Measurements from ENCODE around the gene OR8S1.
"Not testable (repeated sequence)": the region's sequence is repeated elsewhere in the genome, so short reads cannot be mapped to it uniquely, and the experiment has no call there.

Gene OR8S1, protein sequence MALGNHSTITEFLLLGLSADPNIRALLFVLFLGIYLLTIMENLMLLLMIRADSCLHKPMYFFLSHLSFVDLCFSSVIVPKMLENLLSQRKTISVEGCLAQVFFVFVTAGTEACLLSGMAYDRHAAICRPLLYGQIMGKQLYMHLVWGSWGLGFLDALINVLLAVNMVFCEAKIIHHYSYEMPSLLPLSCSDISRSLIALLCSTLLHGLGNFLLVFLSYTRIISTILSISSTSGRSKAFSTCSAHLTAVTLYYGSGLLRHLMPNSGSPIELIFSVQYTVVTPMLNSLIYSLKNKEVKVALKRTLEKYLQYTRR
- total RNA-seq: 0 reads per million in 2 donors

GRCh38 chr12:48525332-48525731 is at the start of gene OR8S1:
OR8S1 (plus strand) TSS chr12:48525632; CDS start chr12:48525632, 0 bp downstream.
- no peak for DNase-seq

- no peak for DNase-seq
These were observed 43.2 kb upstream of the OR8S1 start, which contains the start of gene C12orf54 for GRCh38 chr12:48482198-48482597. C12orf54 (plus strand) TSS chr12:48482498; CDS start chr12:48483297, 799 bp downstream.

DNA sequence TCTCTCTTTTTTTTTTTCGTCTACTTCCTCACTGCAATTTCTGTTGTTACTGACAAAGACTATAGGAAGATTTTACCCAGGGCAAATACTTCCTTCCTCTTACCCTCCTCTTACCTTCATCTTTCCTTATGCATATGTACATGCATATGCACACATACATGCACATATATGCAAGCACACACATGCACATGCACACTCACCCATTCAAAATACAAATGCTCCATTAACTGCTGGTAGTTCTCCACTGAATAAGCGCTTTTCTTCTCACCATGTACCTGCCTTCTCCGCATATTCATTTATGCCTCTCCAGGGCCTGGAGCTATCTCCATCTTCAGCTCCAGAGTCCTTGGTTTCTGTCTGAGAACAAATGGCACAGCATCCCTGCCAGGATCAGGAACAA is 42.5 kb upstream of the OR8S1 start:
- DNase-seq: no peak

GRCh38 chr12:48486261-48486660 is 39.2 kb upstream of the OR8S1 start:
- no peak for DNase-seq

DNA sequence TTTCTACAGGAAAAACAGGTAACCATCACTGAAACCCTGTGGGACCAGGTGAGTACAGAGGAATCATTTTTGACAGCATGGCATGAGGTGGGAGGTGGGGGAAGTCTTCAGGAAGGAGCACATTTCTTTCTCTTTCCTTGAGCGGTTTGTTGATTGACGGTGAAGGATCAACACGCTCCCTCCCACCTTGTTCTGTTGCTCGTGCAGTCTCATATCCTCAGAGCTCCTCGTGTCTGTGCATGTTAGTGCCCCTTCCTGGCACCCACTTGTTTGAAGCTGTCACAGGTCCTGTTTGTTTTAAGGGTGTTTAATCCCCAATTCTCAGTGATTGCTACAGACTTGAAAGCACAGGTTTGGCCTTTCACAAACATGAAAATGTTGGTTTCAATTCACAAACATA is 38.8 kb upstream of the OR8S1 start:
- DNase-seq: no peak

DNA sequence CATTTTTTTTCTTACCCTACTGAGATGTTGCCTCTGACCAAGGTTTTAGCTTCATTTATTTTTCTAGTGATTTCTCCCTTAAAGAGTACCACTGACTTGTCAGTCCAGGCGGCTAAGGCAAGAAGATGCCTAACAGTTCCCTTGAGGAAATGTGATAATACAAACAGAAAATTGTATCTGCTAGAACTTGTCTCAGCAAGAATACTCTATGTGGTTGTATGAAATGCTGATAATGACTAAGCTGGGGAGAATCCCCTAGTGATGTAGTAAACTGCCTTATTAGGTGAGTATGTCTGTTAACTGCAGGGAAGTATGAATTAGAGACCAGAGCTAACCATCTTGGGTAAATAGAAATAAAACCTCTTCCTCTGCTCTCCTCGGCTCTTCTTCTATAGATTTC is 36.4 kb upstream of the OR8S1 start:
- DNase-seq: no peak

GRCh38 chr12:48489456-48489855 is 36.0 kb upstream of the OR8S1 start:
- not testable (repeated sequence) for DNase-seq

- DNase-seq: not testable (repeated sequence)
These were observed 25.2 kb upstream of the OR8S1 start for GRCh38 chr12:48500281-48500680.

GRCh38 chr12:48506836-48507235 is 18.6 kb upstream of the OR8S1 start:
- not testable (repeated sequence) for DNase-seq

DNA sequence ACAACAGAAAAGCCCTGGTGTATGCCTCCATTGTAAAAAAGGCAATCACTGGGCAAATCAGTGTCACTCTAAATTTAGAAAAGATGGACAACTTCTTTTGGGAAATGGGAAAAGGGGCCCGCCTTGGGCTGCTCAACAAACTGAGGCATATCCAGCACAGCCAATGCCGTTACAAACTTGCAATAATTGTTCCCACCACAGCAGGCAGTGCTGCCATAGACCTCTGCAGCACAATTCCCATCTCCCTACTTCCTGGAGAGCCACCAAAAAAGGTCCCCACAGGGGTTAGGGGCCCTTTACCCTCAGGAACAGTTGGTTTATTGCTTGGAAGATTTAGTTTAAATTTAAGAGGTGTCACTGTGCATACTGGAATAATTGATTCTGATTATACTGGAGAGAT is 16.4 kb upstream of the OR8S1 start:
- no peak for DNase-seq

DNA sequence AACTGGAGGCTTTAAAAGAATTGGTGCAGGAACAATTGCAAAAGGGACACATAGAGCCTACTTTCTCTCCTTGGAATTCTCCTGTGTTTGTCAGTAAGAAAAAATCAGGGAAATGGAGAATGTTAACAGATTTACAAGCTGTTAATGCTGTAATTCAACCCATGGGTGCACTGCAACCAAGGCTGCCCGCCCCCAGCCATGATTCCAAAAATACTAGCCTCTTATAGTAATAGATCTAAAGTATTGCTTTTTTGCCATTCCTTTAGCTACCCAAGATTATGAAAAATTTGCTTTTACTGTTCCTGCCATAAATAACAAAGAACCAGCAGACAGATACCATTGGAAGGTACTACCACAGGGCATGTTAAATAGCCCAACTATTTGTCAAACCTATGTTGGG is 15.3 kb upstream of the OR8S1 start:
- no peak for DNase-seq

GRCh38 chr12:48512855-48513254 is 12.6 kb upstream of the OR8S1 start:
- no peak for DNase-seq

- DNase-seq: no peak
These were observed 10.7 kb upstream of the OR8S1 start for GRCh38 chr12:48514728-48515127.

GRCh38 chr12:48520381-48520780 is 5.1 kb upstream of the OR8S1 start:
- DNase-seq: not testable (repeated sequence)

DNA sequence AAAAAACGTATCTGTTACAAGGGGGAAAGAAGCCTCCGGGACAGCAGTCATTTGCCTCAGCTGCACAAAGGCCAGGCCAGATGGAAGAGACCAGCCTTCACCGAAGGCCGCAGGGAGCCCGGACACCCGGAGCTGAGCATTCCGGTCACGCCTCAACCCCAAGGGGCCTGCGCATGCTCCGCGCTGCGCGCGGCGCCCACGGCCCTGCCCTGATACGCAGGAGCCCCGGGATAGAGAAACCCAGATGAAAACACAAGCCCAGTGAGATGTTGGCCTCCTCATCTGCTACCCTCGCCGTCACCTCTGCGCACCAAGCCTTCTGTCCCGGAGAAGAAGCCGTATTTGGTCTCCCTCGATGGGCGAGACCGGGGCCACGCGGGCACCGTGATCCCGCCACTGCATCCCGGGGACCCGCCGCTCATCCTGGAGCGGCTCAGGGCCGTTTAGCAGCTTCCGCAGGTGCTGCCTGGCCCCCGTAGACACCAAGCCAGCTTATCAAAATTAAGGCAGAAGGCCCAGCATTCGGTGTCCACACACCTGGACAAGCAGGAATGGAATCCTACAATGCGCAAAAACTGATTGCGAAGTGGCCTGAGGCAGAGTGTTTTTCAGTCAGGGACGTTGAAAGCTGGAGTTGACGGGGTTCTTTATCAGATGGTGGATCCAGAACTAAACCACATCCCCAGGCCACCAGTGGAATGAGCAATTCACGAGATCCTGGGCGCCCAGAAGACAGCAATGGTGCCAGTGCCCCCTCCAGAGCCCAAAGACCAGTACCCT is 2.6 kb downstream of the OR8S1 start:
- DNase-seq: no peak

GRCh38 chr12:48532601-48533000 is 7.2 kb downstream of the OR8S1 start:
- DNase-seq: no peak

GRCh38 chr12:48536602-48537001 is 11.2 kb downstream of the OR8S1 start:
- DNase-seq: no peak

DNA sequence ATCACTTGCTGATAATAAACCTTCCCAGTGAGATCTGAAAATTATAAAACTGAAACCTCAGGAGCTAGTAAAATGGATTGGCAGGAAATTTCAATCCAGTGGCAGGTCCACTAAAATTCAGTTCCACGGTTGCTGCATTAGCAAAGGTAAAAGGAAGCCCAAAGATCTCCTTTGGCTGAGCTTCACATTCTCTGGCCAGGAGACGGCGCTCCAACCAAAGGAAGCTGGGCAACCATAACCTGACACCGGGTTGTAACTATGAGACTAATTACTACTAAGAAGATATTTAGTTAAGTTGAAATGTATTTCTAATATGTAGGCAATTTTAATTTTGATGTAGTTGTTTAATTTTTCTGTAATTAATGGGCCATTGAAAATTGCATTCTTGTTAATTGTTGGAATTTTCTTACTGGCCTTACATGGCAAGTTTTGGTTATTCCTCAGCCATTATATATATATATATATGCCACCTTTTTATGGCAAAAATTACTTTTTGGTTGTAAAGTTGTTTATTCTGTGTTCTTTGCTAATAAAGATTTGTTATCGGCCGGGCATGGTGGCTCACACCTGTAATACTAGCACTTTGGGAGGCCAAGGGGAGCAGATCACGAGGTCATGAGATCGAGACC is 17.0 kb downstream of the OR8S1 start:
- DNase-seq: peak; percentile 13

- no peak for DNase-seq
These were observed 20.5 kb downstream of the OR8S1 start for GRCh38 chr12:48545833-48546469.

DNA sequence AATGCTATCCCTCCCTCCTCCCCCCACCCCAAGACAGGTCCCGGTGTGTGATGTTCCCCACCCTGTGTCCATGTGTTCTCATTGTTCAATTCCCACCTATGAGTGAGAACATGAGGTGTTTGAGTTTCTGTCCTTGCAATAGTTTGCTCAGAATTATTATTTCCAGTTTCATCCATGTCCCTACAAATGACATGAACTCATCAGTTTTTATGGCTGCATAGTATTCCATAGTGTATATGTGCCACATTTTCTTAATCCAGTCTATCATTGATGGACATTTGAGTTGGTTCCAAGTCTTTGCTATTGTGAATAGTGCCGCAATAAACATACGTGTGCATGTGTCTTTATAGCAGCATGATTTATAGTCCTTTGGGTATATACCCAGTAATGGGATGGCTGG is 21.6 kb downstream of the OR8S1 start:
- DNase-seq: not testable (repeated sequence)

DNA sequence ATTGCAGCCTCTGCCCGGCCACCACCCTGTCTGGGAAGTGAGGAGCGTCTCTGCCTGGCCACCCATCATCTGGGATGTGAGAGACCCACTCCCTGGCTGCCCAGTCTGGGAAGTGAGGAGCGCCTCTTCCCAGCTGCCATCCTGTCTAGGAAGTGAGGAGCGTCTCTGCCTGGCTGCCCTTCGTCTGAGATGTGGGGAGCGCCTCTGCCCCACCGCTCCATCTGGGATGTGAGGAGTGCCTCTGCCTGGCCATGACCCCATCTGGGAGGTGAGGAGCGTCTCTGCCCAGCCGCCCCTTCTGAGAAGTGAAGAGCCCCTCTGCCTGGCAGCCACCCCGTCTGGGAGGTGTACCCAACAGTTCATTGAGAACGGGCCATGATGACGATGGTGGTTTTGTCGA is 26.2 kb downstream of the OR8S1 start:
- not testable (repeated sequence) for DNase-seq

- DNase-seq: not testable (repeated sequence)
These were observed 28.4 kb downstream of the OR8S1 start for GRCh38 chr12:48553666-48554343.

All from T-helper 9 cell (primary cell).